OCI-LY7 (cell line): ENCODE results near the gene SLC29A1. TPM values are rescaled to one million over a fixed set of nuclear protein-coding genes. Genes with fewer than 3 reads are reported as not detected.
A peak's percentile ranks its signal among the peaks of the same experiment; 100 is the strongest.

Experiments
- BruUV-seq: library from RNA; stranded (reverse); fragments of 400-500 nt; replicated peaks from 2 replicates; lab custom pipeline; 2021; lab: Mats Ljungman, UMichigan
- CTCF ChIA-PET: fragments of 300-600 bp; sonication (Branson Sonifier 250); formaldehyde crosslinking; loops from one replicate; lab custom pipeline; 2022; ENCODE audit warnings: antibody characterized with exemption; ENCODE audit not compliant: unreplicated experiment; lab: Charles Lee
- POLR2A ChIA-PET: fragments of 300-600 bp; sonication (Branson Sonifier 250); formaldehyde crosslinking; loops from one replicate; lab custom pipeline; 2022; ENCODE audit warnings: antibody characterized with exemption; lab: Charles Lee
- DNase-seq: peaks from one replicate; pipeline ENCODE4 v3.0.0-alpha.2; 2015; ENCODE audit warnings: low spot score
- H2AFZ ChIP-seq: fragments of 200-600 bp; sonication (generic), shearing (Covaris generic); 2 replicates; pipeline ENCODE4 v1.6.1; 2014; ENCODE audit warnings: mild to moderate bottlenecking, antibody characterized with exemption, low read length, moderate library complexity
- H3K27ac ChIP-seq: fragments of 200-600 bp; sonication (generic); 2 replicates; pipeline ENCODE4 v1.5.1; 2014; ENCODE audit warnings: mixed run types, low read depth, mild to moderate bottlenecking, moderate library complexity, low read length, inconsistent platforms; ENCODE audit not compliant: poor library complexity, severe bottlenecking
- H3K36me3 ChIP-seq: fragments of 200-600 bp; sonication (generic); 2 replicates; pipeline ENCODE4 v1.6.1; 2014; ENCODE audit warnings: mild to moderate bottlenecking, antibody characterized with exemption, low read length, moderate library complexity, mixed read lengths; ENCODE audit not compliant: insufficient read depth
- H3K4me1 ChIP-seq: fragments of 200-600 bp; sonication (generic); 2 replicates; pipeline ENCODE4 v1.5.1; 2014; ENCODE audit warnings: mild to moderate bottlenecking, low read length; ENCODE audit not compliant: insufficient read depth, poor library complexity, severe bottlenecking
- H3K4me2 ChIP-seq: fragments of 200-600 bp; sonication (generic); 2 replicates; pipeline ENCODE4 v1.6.1; 2014; ENCODE audit warnings: mild to moderate bottlenecking, low read length
- H3K4me3 ChIP-seq: fragments of 200-600 bp; sonication (generic); 2 replicates; pipeline ENCODE4 v1.5.1; 2014; ENCODE audit warnings: mild to moderate bottlenecking, low read depth, low read length; ENCODE audit not compliant: poor library complexity, severe bottlenecking
- H3K79me2 ChIP-seq: fragments of 200-600 bp; sonication (generic); 2 replicates; pipeline ENCODE4 v1.6.1; 2016; ENCODE audit warnings: low read depth, mild to moderate bottlenecking, low read length, moderate library complexity, mixed read lengths; ENCODE audit not compliant: insufficient read depth
- H3K9me2 ChIP-seq: fragments of 200-600 bp; sonication (generic); 2 replicates; pipeline ENCODE4 v1.6.1; 2016; ENCODE audit warnings: mild to moderate bottlenecking, low read length, mixed read lengths; ENCODE audit not compliant: insufficient read depth
- H3K9me3 ChIP-seq: fragments of 200-600 bp; sonication (generic); 2 replicates; pipeline ENCODE4 v1.6.1; 2014; ENCODE audit warnings: mild to moderate bottlenecking, mixed run types, low read length, mixed read lengths
- H4K20me1 ChIP-seq: fragments of 200-600 bp; sonication (generic); 2 replicates; pipeline ENCODE4 v1.6.1; 2014; ENCODE audit warnings: mild to moderate bottlenecking, antibody characterized with exemption, low read length, moderate library complexity, mixed read lengths; ENCODE audit not compliant: insufficient read depth
- EZH2phosphoT487 ChIP-seq: fragments of 200-600 bp; sonication (generic); IDR thresholded peaks from 2 replicates; pipeline ENCODE4 v1.6.1; 2018; ENCODE audit warnings: low read depth, borderline replicate concordance, mild to moderate bottlenecking, mixed run types, antibody characterized with exemption, low read length, moderate library complexity, mixed read lengths
- intact Hi-C: fragments of 100-400 bp; cut with micrococcal nuclease; formaldehyde crosslinking; loops from one replicate; pipeline ENCODE4 v1.10.0; 2022; ENCODE audit not compliant: unreplicated experiment
- total RNA-seq, 2 experiments: library from RNA; depleted of rRNA in 1 of 2; stranded (reverse); fragments of >200 nt in 1 of 2; shearing (Covaris generic) in 1 of 2; gene quantifications; 2 replicates each; pipeline ENCODE4 v1.2.3, GENCODE V29; 2014 to 2022
- TF ChIP-seq, protein P1 (sequence below): fragments of 200-600 bp; sonication (generic); conservative IDR thresholded peaks from 2 replicates; pipeline ENCODE4 v1.5.1; 2014; ENCODE audit warnings: mild to moderate bottlenecking, antibody characterized with exemption, low read length, moderate library complexity, mixed read lengths

Gene SLC29A1
- total RNA-seq, 2 experiments from 2014 or later: 52.6 to 64.6 TPM

DNA sequence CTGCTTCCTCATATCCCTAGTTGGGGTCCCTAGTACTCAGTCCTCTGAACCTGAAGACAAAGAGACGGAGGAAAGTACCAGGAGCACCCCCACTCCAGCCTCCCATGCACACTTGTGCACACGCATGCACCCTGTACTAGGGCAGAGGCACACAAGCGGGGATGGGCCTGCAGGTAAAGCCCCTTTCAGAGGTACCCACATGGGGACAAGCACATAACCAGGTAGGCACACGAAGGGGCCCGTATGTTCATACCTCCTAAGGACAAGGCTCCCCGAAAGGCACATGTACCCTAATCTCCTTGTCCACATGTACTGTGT, 48.0 kb downstream of the SLC29A1 start:
- DNase-seq: no peak
- Histone ChIP-seq H3K9me2 (no peaks in the 10 kb centered on the region), H3K4me1 (peaks cover 28% of the 10 kb centered on the region), H3K9me3 (no peaks in the 10 kb centered on the region), H3K79me2 (no peaks in the 10 kb centered on the region), H2AFZ (no peak overlapping the region), H3K4me2 (peak overlapping the region; percentile 64; the same call in 1 of the 2 replicates), H4K20me1 (no peaks in the 10 kb centered on the region), H3K4me3 (no peak overlapping the region), H3K36me3 (no peaks in the 10 kb centered on the region), H3K27ac (no peak overlapping the region)
- BruUV-seq: no TSS peak
- TF ChIP-seq, protein P1, sequence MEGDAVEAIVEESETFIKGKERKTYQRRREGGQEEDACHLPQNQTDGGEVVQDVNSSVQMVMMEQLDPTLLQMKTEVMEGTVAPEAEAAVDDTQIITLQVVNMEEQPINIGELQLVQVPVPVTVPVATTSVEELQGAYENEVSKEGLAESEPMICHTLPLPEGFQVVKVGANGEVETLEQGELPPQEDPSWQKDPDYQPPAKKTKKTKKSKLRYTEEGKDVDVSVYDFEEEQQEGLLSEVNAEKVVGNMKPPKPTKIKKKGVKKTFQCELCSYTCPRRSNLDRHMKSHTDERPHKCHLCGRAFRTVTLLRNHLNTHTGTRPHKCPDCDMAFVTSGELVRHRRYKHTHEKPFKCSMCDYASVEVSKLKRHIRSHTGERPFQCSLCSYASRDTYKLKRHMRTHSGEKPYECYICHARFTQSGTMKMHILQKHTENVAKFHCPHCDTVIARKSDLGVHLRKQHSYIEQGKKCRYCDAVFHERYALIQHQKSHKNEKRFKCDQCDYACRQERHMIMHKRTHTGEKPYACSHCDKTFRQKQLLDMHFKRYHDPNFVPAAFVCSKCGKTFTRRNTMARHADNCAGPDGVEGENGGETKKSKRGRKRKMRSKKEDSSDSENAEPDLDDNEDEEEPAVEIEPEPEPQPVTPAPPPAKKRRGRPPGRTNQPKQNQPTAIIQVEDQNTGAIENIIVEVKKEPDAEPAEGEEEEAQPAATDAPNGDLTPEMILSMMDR: no peak
- TF ChIP-seq EZH2phosphoT487: no peak
- ChIA-PET POLR2A (no interaction called here), CTCF (no interaction called here)
- intact Hi-C loops: no loop called here

DNA sequence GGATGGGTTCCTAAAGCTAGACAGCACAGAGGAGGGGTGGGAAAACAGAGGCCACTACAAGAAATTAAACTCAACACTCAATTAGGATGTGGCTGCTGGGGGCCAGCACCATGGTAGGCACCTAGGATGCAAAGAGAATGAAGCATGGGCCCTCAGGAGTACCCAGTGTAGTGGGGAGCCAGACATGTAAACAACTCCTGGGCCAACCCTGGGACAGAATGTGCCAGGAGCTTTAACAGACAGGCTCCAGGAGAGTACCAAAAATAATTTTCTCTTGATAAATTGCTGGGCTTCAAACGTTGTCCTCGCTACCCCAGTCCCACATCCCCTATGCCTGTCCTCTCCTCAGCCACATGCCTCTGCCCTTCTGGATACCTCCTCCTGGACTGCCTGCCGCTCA, 48.5 kb downstream of the SLC29A1 start:
- intact Hi-C loops: no loop called here
- POLR2A ChIA-PET: no interaction called here
- H3K36me3 ChIP-seq: no peaks in the 10 kb centered on the region
- H3K79me2 ChIP-seq: no peaks in the 10 kb centered on the region
- no peaks in the 10 kb centered on the region for H4K20me1 ChIP-seq
- CTCF ChIA-PET: interaction anchor here (0.5 kb wide), 1 partner anchor 37 kb away, joined by 3 read pairs; no protein-coding TSS in a partner anchor
- H3K27ac ChIP-seq: no peak overlapping the region
- BruUV-seq: no TSS peak
- DNase-seq: no peak
- H2AFZ ChIP-seq: no peak overlapping the region
- TF ChIP-seq, protein P1: no peak
- no peak for TF ChIP-seq EZH2phosphoT487
- no peak overlapping the region for H3K4me3 ChIP-seq
- H3K4me2 ChIP-seq: no peak overlapping the region
- H3K9me3 ChIP-seq: no peaks in the 10 kb centered on the region
- peaks cover 25% of the 10 kb centered on the region for H3K4me1 ChIP-seq
- H3K9me2 ChIP-seq: no peaks in the 10 kb centered on the region

DNA sequence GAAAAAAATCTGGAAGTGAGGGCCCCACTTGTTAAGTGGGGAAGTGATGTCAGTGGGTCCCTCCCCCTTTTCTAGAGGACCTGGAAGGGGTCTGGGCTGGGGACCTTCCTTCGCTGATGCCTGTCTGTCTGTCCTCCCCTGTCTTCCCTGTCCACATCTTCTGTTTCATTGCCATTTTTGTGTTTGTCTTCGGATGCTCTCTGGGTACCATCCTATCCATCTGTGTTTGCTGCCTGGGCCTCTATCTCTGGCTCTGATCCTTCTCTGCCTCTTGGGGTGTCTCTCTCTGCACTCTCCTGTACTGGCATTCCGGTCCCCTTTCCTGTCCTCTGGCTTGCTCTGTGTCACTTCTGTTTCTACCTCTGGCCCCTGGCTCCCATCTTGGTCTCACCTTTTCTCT, 49.1 kb downstream of the SLC29A1 start:
- ChIA-PET CTCF (interaction anchor here (0.5 kb wide), 1 partner anchor 36 kb away, joined by 3 read pairs; no protein-coding TSS in a partner anchor), POLR2A (no interaction called here)
- Histone ChIP-seq H3K4me1 (peaks cover 25% of the 10 kb centered on the region), H3K4me2 (no peak overlapping the region), H3K36me3 (no peaks in the 10 kb centered on the region), H3K79me2 (no peaks in the 10 kb centered on the region), H3K27ac (no peak overlapping the region), H3K9me3 (no peaks in the 10 kb centered on the region), H3K4me3 (no peak overlapping the region), H2AFZ (no peak overlapping the region), H4K20me1 (no peaks in the 10 kb centered on the region), H3K9me2 (no peaks in the 10 kb centered on the region)
- BruUV-seq: no TSS peak
- TF ChIP-seq, protein P1: no peak
- no peak for TF ChIP-seq EZH2phosphoT487
- intact Hi-C loops: no loop called here
- DNase-seq: no peak
